Lower leg skin (tissue), 4 donors: ENCODE data around the gene FAM114A2. TPM values are rescaled to one million over a fixed set of nuclear protein-coding genes. Genes with fewer than 3 reads are reported as not detected.
A peak's percentile ranks its signal among the peaks of the same experiment; 100 is the strongest.

Experiments used
- DNase-seq, 2 donors: peaks; one replicate each; pipeline ENCODE4 v3.0.0-alpha.2; 2019; ENCODE audit warnings: low spot score in 2 of 2
- H3K4me3 ChIP-seq: fragments of 200-600 bp; sonication (generic); 2 replicates; pipeline ENCODE4 v1.5.1; 2017; ENCODE audit warnings: mild to moderate bottlenecking, low read depth; ENCODE audit not compliant: poor library complexity, severe bottlenecking
- POLR2A ChIP-seq, 2 donors: fragments of 450-650 bp; IDR thresholded peaks; one replicate each; pipeline ENCODE4 v1.6.1; 2016 to 2017; ENCODE audit warnings: antibody characterized with exemption in 2 of 2, mild to moderate bottlenecking in 1 of 2, moderate library complexity in 1 of 2
- WGBS, 2 donors: methylation state at CpG; one replicate each; pipeline ENCODE4 v1.1.5; 2018; 5-methylcytosine and 5-hydroxymethylcytosine counted together
- intact Hi-C: fragments of 100-400 bp; cut with DNase I; formaldehyde crosslinking; loops from one replicate; pipeline ENCODE4 v1.15.0; 2023; ENCODE audit warnings: low total_unique reads
- total RNA-seq, 4 donors: library from RNA; depleted of rRNA; stranded (reverse); fragments of >200 nt; gene quantifications; one replicate each; pipeline ENCODE4 v1.1.0, GENCODE V29; 2016
- TF ChIP-seq, protein P1 (sequence below), 3 donors: fragments of 450-650 bp; IDR thresholded peaks; one replicate each; pipeline ENCODE4 v1.5.1; 2016; ENCODE audit warnings: antibody characterized with exemption in 3 of 3, mild to moderate bottlenecking in 3 of 3, moderate library complexity in 2 of 3

Gene FAM114A2
- total RNA-seq, 4 donors from 2014 or later, result 7.6 to 25.1 (median 15.6) TPM

DNA sequence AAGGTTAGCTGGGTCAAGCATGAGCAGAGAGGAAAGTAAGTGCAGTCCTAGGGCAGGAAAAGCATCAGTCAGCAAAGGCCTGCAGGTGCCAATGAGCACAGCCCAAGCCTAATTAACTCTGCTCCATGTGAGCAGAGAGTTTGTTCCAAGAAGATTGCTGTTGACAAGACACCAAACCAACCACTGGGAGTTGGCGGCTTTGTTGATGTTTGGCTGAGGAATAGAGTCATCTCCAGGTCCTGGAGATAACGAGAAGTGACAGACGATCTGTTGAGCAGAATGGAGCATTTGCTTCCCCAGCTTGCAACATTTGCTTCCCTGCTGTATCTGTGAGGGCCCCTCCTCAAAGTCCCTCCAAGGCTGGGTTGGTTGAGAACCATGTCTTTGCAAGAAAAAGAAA, 68.2 kb downstream of the FAM114A2 start:
- intact Hi-C loops, result loop anchor here (10.0 kb wide), 1 partner anchor 434 kb away; no protein-coding TSS in a partner anchor
- H3K4me3 ChIP-seq, result no peak overlapping the region
- TF ChIP-seq POLR2A (IDR thresholded peaks at IDR 0.05), result no peak
- TF ChIP-seq, protein P1, sequence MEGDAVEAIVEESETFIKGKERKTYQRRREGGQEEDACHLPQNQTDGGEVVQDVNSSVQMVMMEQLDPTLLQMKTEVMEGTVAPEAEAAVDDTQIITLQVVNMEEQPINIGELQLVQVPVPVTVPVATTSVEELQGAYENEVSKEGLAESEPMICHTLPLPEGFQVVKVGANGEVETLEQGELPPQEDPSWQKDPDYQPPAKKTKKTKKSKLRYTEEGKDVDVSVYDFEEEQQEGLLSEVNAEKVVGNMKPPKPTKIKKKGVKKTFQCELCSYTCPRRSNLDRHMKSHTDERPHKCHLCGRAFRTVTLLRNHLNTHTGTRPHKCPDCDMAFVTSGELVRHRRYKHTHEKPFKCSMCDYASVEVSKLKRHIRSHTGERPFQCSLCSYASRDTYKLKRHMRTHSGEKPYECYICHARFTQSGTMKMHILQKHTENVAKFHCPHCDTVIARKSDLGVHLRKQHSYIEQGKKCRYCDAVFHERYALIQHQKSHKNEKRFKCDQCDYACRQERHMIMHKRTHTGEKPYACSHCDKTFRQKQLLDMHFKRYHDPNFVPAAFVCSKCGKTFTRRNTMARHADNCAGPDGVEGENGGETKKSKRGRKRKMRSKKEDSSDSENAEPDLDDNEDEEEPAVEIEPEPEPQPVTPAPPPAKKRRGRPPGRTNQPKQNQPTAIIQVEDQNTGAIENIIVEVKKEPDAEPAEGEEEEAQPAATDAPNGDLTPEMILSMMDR (IDR thresholded peaks at IDR 0.05), result no peak
- no peak for DNase-seq
- WGBS, 2 donors, result 60 to 75% methylated on average over 3 of the region's 3 CpGs

DNA sequence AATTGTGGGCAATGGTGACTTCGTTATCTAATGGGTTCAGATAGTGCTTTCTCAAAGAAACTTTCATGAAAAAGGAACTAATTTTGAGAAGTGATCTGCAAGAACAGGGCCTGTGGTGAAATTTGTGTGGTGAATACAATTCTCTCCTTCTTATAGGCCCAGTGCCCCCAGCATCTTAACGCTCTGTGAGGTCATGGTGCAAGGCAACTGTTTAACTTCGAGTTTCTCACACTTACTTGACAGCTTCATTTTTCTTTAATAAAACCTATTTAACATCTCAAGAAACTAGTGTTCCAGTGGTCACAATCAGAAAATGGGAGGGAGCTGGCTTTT, 69.2 kb downstream of the FAM114A2 start:
- intact Hi-C loops, result no loop called here

DNA sequence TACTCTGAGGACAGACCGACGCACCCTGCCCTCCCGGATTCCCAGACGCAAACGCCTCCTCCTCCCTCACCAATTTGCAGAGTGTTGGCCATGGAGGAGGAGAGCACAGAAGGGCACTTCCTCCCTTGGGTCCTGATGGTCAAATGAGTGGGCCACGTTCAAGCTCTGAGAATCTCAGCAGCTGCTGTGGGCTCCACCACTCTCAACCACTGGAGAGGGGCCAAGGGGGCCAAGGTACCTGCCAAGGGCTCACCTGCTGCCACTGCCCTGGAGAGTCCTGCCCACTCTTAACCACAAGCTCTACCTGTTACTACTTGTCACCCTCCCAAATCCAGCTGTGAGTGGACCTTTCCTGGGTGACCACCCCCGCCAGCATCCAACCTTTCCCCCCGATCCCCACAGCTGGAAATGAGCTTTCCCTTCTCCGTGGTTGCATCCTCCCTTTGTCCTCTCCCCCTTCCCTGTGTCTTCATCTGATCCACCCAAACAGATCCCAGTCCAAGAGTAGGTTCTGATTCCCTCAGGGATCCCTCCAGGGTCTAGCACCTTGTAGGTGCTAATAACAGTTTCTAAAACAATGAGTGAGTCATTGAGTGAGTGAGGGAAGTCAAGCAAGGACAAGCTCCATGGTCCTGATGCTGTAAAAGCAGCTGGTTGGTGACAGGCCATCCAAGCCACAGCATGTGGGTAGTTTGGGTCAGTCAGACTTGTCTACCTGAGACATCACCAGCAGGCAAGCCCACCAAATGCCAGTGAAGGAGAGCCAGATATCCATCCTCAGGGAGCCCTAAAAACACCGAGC, 69.7 kb downstream of the FAM114A2 start:
- TF ChIP-seq, protein P1 (IDR thresholded peaks at IDR 0.05), result no peak
- TF ChIP-seq POLR2A (IDR thresholded peaks at IDR 0.05), result no peak
- H3K4me3 ChIP-seq, result no peak overlapping the region
- WGBS, 2 donors, result 80 to 85% methylated on average over 10 of the region's 10 CpGs
- intact Hi-C loops, result no loop called here
- no peak for DNase-seq

More for the DNA sequence above, 69.2 kb downstream of the FAM114A2 start:
- no peak overlapping the region for H3K4me3 ChIP-seq
- 76 to 78% methylated on average over 3 of the region's 3 CpGs for WGBS, 2 donors
- TF ChIP-seq POLR2A (IDR thresholded peaks at IDR 0.05), result no peak
- TF ChIP-seq, protein P1 (IDR thresholded peaks at IDR 0.05), result no peak
- no peak for DNase-seq

DNA sequence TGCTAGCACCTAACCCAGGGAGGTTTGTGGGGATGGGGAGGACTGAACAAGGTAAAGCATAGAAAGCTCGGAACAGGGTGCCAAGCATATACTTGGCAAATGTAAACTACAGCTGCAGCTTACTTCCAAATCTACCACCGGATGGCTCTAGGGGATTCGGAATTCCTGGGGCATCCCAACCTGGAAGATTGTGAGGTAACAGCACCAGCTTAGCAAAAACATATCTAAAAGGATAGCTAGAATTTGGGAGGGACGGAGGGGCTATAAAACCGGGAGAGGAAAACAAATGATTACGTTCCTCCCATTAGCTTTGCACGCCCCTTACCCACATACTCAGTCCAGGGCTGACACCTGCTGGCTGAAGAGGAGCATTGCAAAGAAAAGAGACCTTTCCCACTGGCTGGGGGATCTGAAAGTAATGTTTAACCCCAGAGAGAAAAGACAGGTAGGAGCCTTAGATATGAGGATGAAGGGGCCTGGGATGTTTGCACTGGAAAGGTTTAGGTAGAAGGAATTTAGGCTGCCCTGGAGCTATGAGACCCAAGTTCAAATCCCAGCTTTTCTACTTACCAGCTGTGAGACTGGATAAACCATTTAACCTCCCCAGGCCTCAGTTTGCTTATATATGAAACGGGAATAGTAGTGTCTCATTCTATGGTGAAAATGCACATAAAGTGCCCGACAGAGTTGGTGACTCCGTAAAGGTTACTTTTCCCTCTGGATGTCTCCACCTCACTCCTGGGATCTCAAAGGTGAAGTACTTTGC, 73.6 kb downstream of the FAM114A2 start:
- WGBS, 2 donors, result 21 to 29% methylated on average over 10 of the region's 10 CpGs
- peak in 1 of 2 donors; percentile 37 for DNase-seq
- no peak overlapping the region for H3K4me3 ChIP-seq
- TF ChIP-seq, protein P1 (IDR thresholded peaks at IDR 0.05), result peak in 1 of 3 donors; percentile 41
- TF ChIP-seq POLR2A (IDR thresholded peaks at IDR 0.05), result no peak
- intact Hi-C loops, result loop anchor here (2.0 kb wide), 1 partner anchor 1430 kb away; no protein-coding TSS in a partner anchor

DNA sequence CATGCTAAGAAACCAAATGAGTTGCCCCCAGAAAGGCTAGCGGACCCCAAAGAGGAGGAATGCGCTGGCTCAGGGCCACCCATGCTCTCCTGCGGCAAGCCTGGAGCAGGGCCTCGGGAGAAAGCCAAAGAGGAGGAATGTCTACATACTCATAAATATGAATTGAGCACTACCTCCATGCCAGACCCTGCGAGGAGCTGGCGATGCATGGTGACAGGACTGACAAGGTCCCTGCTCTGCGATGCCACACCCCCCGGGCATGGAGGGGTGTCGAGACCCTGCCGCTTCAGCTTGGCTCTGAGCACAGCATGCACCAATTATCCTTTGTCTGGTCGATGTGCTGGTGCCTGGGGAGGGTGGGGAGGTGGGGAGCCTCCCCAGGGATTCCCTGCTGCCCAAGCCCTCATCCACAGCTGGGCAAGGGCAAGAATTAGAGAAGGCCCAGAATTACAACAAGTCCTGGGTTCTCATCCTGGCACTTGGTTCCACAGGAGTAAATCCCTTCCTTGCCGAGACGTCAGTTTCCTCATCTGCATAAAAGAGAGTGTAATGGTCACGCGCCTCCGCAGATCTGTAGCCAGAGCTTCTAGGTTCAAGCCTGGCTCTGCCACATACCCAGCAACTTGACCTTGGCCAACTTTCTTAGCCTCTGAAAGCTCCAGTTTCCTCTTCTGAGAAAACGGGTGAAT, 74.4 kb downstream of the FAM114A2 start:
- no peak for DNase-seq
- TF ChIP-seq, protein P1 (IDR thresholded peaks at IDR 0.05), result no peak
- no peak for TF ChIP-seq POLR2A (IDR thresholded peaks at IDR 0.05)
- intact Hi-C loops, result loop anchor here (2.0 kb wide), 1 partner anchor 1430 kb away; no protein-coding TSS in a partner anchor
- H3K4me3 ChIP-seq, result no peak overlapping the region
- WGBS, 2 donors, result 75 to 79% methylated on average over 17 of the region's 17 CpGs
